Uterus (tissue), 4 donors: ENCODE results near the gene ZNF548. TPM values are rescaled to one million over a fixed set of nuclear protein-coding genes. Genes with fewer than 3 reads are reported as not detected.

Experiments used
- DNase-seq, 2 donors: peaks; one replicate each; pipeline ENCODE4 v3.0.0-alpha.2; 2019 to 2020
- H3K27ac ChIP-seq, 2 donors: fragments of 200-600 bp; sonication (generic); 1 replicate in 1 of 2; 2 replicates in 1 of 2; pipeline ENCODE4 v1.5.1; 2016 to 2018
- H3K27me3 ChIP-seq, 2 donors: fragments of 200-600 bp; sonication (generic); one replicate each; pipeline ENCODE4 v1.5.1; 2018 to 2019; ENCODE audit warnings: control low read depth in 1 of 2
- H3K36me3 ChIP-seq, 2 donors: fragments of 200-600 bp; sonication (generic); one replicate each; pipeline ENCODE4 v1.5.1; 2019; ENCODE audit warnings: control low read depth in 1 of 2
- H3K4me1 ChIP-seq, 2 donors: fragments of 200-600 bp; sonication (generic); one replicate each; pipeline ENCODE4 v1.5.1; 2018 to 2019; ENCODE audit warnings: control low read depth in 1 of 2
- H3K4me3 ChIP-seq, 2 donors: fragments of 200-600 bp; sonication (generic); 1 replicate in 1 of 2; 2 replicates in 1 of 2; pipeline ENCODE4 v1.5.1; 2018 to 2019; ENCODE audit warnings: mild to moderate bottlenecking in 1 of 2
- H3K9me3 ChIP-seq, 2 donors: fragments of 200-600 bp; sonication (generic); one replicate each; pipeline ENCODE4 v1.5.1; 2019; ENCODE audit warnings: control low read depth in 1 of 2
- CTCF ChIP-seq, 4 experiments: fragments of 200-600 bp in 2 of 4; fragments of 450-650 bp in 2 of 4; sonication (generic) in 2 of 4; IDR thresholded peaks; one replicate each; pipeline ENCODE4 v1.5.1; 2016 to 2019; ENCODE audit warnings: antibody characterized with exemption in 4 of 4, mild to moderate bottlenecking in 2 of 4, moderate library complexity in 1 of 4
- POLR2A ChIP-seq, 2 donors: fragments of 450-650 bp; IDR thresholded peaks; one replicate each; pipeline ENCODE4 v1.6.1; 2016; ENCODE audit warnings: antibody characterized with exemption in 2 of 2, mild to moderate bottlenecking in 1 of 2, moderate library complexity in 1 of 2
- intact Hi-C: fragments of 100-400 bp; cut with DNase I; formaldehyde crosslinking; loops from one replicate; pipeline ENCODE4 v1.15.1; 2023; ENCODE audit warnings: low total_unique reads
- total RNA-seq, 4 donors: library from RNA; depleted of rRNA in 3 of 4; stranded (reverse); fragments of >200 nt in 3 of 4; gene quantifications; one replicate each; pipeline versions ENCODE4 v1.1.0 to v1.2.4, GENCODE V29; 2014 to 2023
- donor health status: DM: yes; HTN: yes; CAD: no.

ZNF548 gene
- total RNA-seq, 4 donors from 2014 or later: 12.6 to 77.9 (median 53.1) TPM

DNA sequence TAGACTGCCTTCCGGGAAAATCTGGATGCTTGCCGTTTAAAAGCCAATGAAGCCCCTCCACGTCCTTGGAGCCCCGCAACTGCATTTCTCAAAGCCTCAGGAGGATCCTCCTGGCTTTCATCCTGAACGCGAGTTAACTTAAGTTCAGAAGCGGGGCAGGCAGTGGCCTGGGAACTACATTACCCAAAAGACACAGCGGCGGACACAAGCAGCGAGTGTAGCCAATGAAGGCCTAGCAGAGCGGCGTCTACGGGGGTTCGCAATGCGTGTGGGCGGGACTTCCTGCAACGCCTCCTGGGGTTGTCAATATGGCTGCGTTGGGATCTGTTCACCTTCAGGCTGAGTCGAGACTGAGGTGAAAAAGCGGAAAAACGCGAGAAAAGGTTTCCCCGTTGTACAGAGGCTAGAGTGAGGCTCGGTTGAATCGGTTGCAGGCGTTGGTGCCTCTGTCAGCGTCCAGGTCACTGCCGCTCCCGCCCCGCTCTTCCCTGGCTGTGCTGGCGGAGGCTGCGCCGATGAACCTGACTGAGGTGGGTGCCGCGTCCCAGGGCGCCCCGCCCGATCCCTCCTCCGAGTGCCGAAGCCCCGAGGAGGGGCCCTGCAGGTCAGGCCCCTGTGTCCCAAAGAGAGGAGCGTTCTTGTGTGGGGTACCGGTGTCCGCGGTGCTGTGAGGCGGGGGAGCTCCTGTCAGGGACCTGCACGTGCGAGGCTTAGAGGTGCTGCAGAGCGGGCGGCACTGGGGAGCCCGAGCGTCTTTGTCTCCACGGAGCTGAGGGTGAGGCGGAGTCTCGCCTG, 21.4 kb downstream of the ZNF548 start, which contains the start of gene ZNF17:
Gene ZNF17 (plus strand): TSS at position 285 of the 795 bp plus-strand sequence. CDS start 2,455 bp downstream, outside the sequence.
- H3K27me3 ChIP-seq: no peaks in the 10 kb centered on the region
- TF ChIP-seq CTCF (IDR thresholded peaks at IDR 0.05) (peak in 1 of 4 experiments; percentile 24), POLR2A (IDR thresholded peaks at IDR 0.05) (peak; percentile 12 to 22)
- H3K36me3 ChIP-seq: no peaks in the 10 kb centered on the region
- H3K27ac ChIP-seq: peak within 1 kb of the TSS; percentile 63 to 71
- H3K4me1 ChIP-seq: no peaks in the 10 kb centered on the region
- intact Hi-C loops: no loop called here
- peaks cover 0 to 21% of the 10 kb centered on the region in 2 donors for H3K9me3 ChIP-seq
- peak; percentile 91 to 94 for DNase-seq
- peak within 1 kb of the TSS; percentile 92 to 95 for H3K4me3 ChIP-seq

- no peak for DNase-seq
- no peak overlapping the region for H3K27ac ChIP-seq
- no peaks in the 10 kb centered on the region for H3K36me3 ChIP-seq
- no peak for TF ChIP-seq CTCF (IDR thresholded peaks at IDR 0.05)
- no peaks in the 10 kb centered on the region for H3K27me3 ChIP-seq
- peaks cover 0 to 82% of the 10 kb centered on the region in 2 donors for H3K9me3 ChIP-seq
- intact Hi-C loops: no loop called here
- H3K4me3 ChIP-seq: no peak overlapping the region
- H3K4me1 ChIP-seq: no peaks in the 10 kb centered on the region
Measured at GRCh38 chr19:57419439-57419838, 29.8 kb downstream of the ZNF548 start.

- H3K4me3 ChIP-seq: no peak overlapping the region
- no peak for DNase-seq
- intact Hi-C loops: no loop called here
- no peaks in the 10 kb centered on the region for H3K36me3 ChIP-seq
- TF ChIP-seq POLR2A (IDR thresholded peaks at IDR 0.05): no peak
- H3K4me1 ChIP-seq: no peaks in the 10 kb centered on the region
- H3K27me3 ChIP-seq: no peaks in the 10 kb centered on the region
- H3K9me3 ChIP-seq: peaks cover 0 to 85% of the 10 kb centered on the region in 2 donors
- H3K27ac ChIP-seq: no peak overlapping the region
Measured at GRCh38 chr19:57421037-57421436, 31.4 kb downstream of the ZNF548 start.

DNA sequence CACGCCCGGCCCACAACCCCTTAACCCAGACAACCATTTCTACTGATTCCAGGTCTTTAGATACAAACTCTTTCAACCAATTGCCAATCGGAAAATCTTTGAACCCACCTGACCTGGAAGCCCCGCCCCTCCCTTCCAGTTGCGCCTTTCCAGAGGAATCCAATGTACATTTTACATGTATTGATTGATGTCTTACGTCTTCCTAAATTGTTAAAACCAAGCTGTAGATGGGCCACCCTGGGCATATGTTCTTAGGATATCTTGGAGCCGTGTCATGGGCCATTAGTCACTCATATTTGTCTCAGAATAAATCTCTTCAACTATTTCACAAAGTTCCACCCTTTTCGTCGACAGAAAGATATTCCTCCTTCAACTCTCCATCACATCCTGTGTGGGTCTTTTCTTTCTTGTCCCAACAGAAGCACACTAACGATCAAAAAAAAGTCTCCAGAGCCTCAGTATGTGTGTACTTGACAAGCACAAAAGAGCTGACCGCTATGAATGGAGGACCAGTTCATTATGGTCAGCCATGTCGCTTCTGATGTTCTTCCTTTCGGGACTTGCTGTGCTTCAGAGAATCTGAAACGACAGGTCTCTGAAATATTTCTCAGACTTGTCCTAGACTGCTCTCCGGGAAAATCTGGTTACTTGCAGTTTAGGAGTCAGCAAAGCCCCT, 44.9 kb downstream of the ZNF548 start:
- H3K36me3 ChIP-seq: no peaks in the 10 kb centered on the region
- H3K4me3 ChIP-seq: peak overlapping the region; percentile 73 to 83
- peaks cover 0 to 5% of the 10 kb centered on the region in 2 donors for H3K4me1 ChIP-seq
- TF ChIP-seq CTCF (IDR thresholded peaks at IDR 0.05) (no peak), POLR2A (IDR thresholded peaks at IDR 0.05) (no peak)
- DNase-seq: no peak
- H3K9me3 ChIP-seq: peaks cover 0 to 12% of the 10 kb centered on the region in 2 donors
- H3K27ac ChIP-seq: no peak overlapping the region
- intact Hi-C loops: no loop called here
- H3K27me3 ChIP-seq: no peaks in the 10 kb centered on the region

DNA sequence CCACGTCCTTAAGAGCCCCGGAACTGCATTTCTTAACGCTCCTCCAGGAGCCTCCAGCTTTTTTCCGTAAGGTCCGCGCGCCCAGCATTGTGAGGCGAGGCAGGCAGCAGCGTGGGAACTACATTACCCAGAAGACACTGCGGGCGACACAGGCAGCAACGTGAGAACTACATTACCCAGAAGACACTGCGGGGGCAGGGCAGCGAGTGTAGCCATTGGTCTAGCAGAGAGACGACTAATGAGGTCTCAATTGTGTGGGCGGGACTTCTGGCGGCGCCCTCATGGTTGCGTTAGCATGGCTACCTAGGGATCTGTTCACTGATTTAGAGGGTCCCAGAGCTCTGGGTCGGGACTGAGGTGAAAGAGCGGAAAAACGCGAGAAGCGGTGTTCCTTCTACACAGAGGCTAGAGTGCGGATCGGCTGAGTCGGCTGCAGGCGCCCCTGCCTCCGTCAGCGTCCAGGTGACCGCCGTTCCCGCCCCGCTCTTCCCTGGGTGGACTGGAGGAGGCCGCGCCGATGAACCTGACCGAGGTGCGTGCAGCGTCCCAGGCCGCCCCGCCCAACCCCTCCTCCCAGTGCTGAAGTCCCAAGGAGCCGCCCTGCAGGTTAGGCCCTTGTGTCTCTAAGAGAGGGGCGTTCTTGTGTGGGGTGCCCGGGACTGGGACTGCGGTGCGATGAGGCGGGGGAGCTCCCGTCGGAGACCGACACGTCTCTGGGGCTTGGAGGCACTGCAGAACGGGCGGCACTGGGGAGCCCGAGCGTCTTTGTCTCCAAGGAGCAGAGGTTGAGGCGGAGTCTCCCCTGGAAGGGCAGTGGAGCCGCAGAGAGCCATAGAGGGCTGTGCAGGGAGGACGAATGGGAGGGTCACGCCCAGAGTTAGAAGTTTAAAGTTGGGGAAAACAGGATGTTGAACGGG, 45.7 kb downstream of the ZNF548 start, which contains the start of gene ZNF749:
Gene ZNF749 (plus strand): TSS at position 264 of the 917 bp plus-strand sequence. CDS start 254 bp downstream, at position 518.
- peak within 1 kb of the TSS; percentile 73 to 83 for H3K4me3 ChIP-seq
- H3K27ac ChIP-seq: peak within 1 kb of the TSS in 1 of 2 donors; percentile 31
- intact Hi-C loops: no loop called here
- H3K36me3 ChIP-seq: no peaks in the 10 kb centered on the region
- H3K9me3 ChIP-seq: peaks cover 0 to 18% of the 10 kb centered on the region in 2 donors
- TF ChIP-seq POLR2A (IDR thresholded peaks at IDR 0.05) (no peak), CTCF (IDR thresholded peaks at IDR 0.05) (peak in 2 of 4 experiments; percentile 5)
- H3K27me3 ChIP-seq: no peaks in the 10 kb centered on the region
- H3K4me1 ChIP-seq: peaks cover 0 to 5% of the 10 kb centered on the region in 2 donors
- DNase-seq: peak; percentile 96 to 99
